Activated CD4-positive, alpha-beta T cell treated with anti-CD3 and anti-CD28 coated beads, Interleukin-2, amount 10 ng/mL, durations not matched to agents 24 days and 14 days (primary cell): ENCODE results near the gene GPHN. TPM values are rescaled to one million over a fixed set of nuclear protein-coding genes. Genes with fewer than 3 reads are reported as not detected.
A peak's percentile ranks its signal among the peaks of the same experiment; 100 is the strongest.

Experiments
- DNase-seq: peaks from one replicate; pipeline ENCODE4 v3.0.0; 2022
- H3K27ac Mint-ChIP-seq: one replicate; pipeline ENCODE4 v1.8.0; 2022; ENCODE audit warnings: mild to moderate bottlenecking, mixed read lengths
- H3K27me3 Mint-ChIP-seq: one replicate; pipeline ENCODE4 v1.8.0; 2022; ENCODE audit warnings: mixed read lengths
- H3K36me3 Mint-ChIP-seq: one replicate; pipeline ENCODE4 v1.8.0; 2022; ENCODE audit warnings: low read depth, mild to moderate bottlenecking, mixed read lengths
- H3K4me1 Mint-ChIP-seq: one replicate; pipeline ENCODE4 v1.8.0; 2021; ENCODE audit warnings: mixed read lengths
- H3K4me3 Mint-ChIP-seq: one replicate; pipeline ENCODE4 v1.8.0; 2022; ENCODE audit warnings: mild to moderate bottlenecking, moderate library complexity, mixed read lengths
- H3K9me3 Mint-ChIP-seq: one replicate; pipeline ENCODE4 v1.8.0; 2021; ENCODE audit warnings: mixed read lengths
- intact Hi-C: fragments of 100-400 bp; cut with micrococcal nuclease; formaldehyde crosslinking; loops from one replicate; pipeline ENCODE4 v1.15.1; 2023
- total RNA-seq: library from RNA; stranded (reverse); gene quantifications from 2 replicates; pipeline ENCODE4 v1.2.3, GENCODE V29; 2022

The GPHN gene
- total RNA-seq, 1 donor from 2014 or later: 44.4 TPM

- no peak for DNase-seq
- Mint-ChIP-seq H3K4me3 (no peak overlapping the region), H3K36me3 (no peaks in the 10 kb centered on the region), H3K4me1 (no peaks in the 10 kb centered on the region), H3K27ac (no peak overlapping the region), H3K27me3 (no peaks in the 10 kb centered on the region), H3K9me3 (no peaks in the 10 kb centered on the region)
- intact Hi-C loops: no loop called here
Observed at GRCh38 chr14:67077921-67078320, 570.0 kb downstream of the GPHN start.

- Mint-ChIP-seq H3K9me3 (peaks cover 5% of the 10 kb centered on the region), H3K4me1 (no peaks in the 10 kb centered on the region)
Observed at GRCh38 chr14:67079846-67080245, 571.9 kb downstream of the GPHN start.

DNA sequence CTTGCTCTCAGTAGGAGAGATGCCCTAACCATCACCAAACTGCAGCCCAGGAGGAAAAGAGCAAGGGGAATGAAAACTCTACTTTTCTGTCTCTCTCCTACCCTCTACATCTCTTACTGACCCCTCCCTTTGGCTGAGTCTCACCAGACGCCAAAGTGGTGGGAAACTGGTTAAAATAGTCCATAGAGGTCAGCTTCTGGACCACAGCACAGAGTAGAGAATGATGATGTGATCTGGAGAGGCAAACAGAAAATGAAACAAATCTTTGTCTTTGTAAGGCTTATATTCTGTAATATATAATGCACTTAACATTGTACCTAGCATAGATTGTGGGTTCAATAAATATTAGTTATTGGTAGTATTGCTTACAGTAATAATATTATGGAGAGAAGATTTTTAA is 600.3 kb downstream of the GPHN start:
- DNase-seq: no peak
- Mint-ChIP-seq H3K9me3 (peaks cover 20% of the 10 kb centered on the region), H3K4me3 (no peak overlapping the region), H3K4me1 (no peaks in the 10 kb centered on the region), H3K27ac (no peak overlapping the region), H3K27me3 (no peaks in the 10 kb centered on the region), H3K36me3 (peaks cover 9% of the 10 kb centered on the region)
- intact Hi-C loops: no loop called here

More at GRCh38 chr14:67079846-67080245, 571.9 kb downstream of the GPHN start:
- no peak for DNase-seq
- intact Hi-C loops: no loop called here
- no peaks in the 10 kb centered on the region for H3K36me3 Mint-ChIP-seq
- no peaks in the 10 kb centered on the region for H3K27me3 Mint-ChIP-seq
- no peak overlapping the region for H3K4me3 Mint-ChIP-seq
- H3K27ac Mint-ChIP-seq: no peak overlapping the region

DNA sequence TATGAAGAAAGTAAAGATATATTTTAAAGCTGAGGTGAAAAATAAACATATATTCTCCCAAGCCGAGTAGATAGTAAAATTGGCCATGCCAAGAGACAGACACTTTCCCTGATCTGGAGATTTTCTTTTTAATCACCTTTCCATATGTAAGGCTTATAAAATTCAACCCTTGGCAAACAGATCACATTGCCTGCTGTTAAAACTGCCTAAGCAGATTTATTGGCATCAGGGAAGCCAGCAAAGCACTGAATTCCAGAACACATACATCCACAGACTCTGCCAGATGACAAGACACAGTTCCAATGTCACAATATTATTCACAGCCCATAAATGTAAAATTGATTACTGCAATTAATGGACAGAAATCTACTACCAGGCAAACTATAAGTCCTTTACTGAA is 603.1 kb downstream of the GPHN start:
- no peaks in the 10 kb centered on the region for H3K4me1 Mint-ChIP-seq
- intact Hi-C loops: no loop called here

GRCh38 chr14:67112344-67112743 is 604.4 kb downstream of the GPHN start:
- H3K27me3 Mint-ChIP-seq: no peaks in the 10 kb centered on the region
- no peak for DNase-seq
- no peak overlapping the region for H3K27ac Mint-ChIP-seq
- intact Hi-C loops: no loop called here
- H3K36me3 Mint-ChIP-seq: no peaks in the 10 kb centered on the region
- H3K9me3 Mint-ChIP-seq: no peaks in the 10 kb centered on the region
- H3K4me3 Mint-ChIP-seq: no peak overlapping the region
- no peaks in the 10 kb centered on the region for H3K4me1 Mint-ChIP-seq

More for the DNA sequence above, 603.1 kb downstream of the GPHN start:
- H3K36me3 Mint-ChIP-seq: peaks cover 1% of the 10 kb centered on the region
- no peak for DNase-seq
- peaks cover 8% of the 10 kb centered on the region for H3K9me3 Mint-ChIP-seq
- H3K4me3 Mint-ChIP-seq: no peak overlapping the region
- no peak overlapping the region for H3K27ac Mint-ChIP-seq
- H3K27me3 Mint-ChIP-seq: no peaks in the 10 kb centered on the region

DNA sequence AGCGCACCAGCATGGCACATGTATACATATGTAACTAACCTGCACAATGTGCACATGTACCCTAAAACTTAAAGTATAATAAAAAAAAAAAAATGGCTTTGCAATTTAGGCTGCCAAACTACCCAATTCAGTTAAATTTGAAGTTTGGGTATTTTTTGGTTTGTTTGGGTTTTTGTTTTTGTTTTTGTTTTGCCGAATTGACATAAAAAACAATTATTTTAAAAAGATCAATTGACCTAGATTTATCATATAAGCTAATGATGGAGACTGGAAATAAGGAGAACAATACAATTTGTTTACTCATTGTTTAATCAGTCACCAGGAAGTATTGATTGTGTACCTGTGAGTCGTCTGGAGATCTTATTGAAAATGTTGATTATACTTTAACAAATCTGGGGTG is 619.2 kb downstream of the GPHN start:
- Mint-ChIP-seq H3K4me1 (no peaks in the 10 kb centered on the region), H3K27ac (no peak overlapping the region), H3K36me3 (peaks cover 11% of the 10 kb centered on the region), H3K4me3 (no peak overlapping the region), H3K9me3 (peaks cover 5% of the 10 kb centered on the region), H3K27me3 (no peaks in the 10 kb centered on the region)
- intact Hi-C loops: no loop called here
- no peak for DNase-seq

- peaks cover 5% of the 10 kb centered on the region for H3K9me3 Mint-ChIP-seq
- H3K4me3 Mint-ChIP-seq: no peak overlapping the region
- no peaks in the 10 kb centered on the region for H3K27me3 Mint-ChIP-seq
- DNase-seq: no peak
- intact Hi-C loops: no loop called here
- H3K4me1 Mint-ChIP-seq: peaks cover 6% of the 10 kb centered on the region
- H3K27ac Mint-ChIP-seq: no peak overlapping the region
- peaks cover 10% of the 10 kb centered on the region for H3K36me3 Mint-ChIP-seq
Observed at GRCh38 chr14:67129768-67130167, 621.8 kb downstream of the GPHN start.

DNA sequence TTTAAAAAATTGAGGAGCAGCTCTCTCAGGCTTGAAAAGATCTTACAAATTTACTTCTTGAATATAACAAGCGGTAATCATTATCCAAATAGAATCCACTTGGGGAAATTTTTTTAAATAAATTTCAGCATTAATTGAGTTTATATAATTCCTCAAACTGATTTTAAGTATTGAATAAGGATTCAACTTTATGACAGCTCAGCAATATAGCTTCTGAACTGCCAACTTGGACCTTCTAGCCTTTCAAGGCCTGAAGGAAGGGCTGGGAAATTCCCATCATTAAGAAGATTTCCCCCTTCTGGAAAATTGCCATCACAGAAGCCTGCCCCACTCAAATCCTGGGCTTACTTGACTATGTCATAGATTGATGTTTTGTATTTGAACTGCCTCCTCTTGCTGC is 623.7 kb downstream of the GPHN start:
- H3K36me3 Mint-ChIP-seq: peaks cover 8% of the 10 kb centered on the region
- H3K4me3 Mint-ChIP-seq: no peak overlapping the region
- intact Hi-C loops: no loop called here
- peaks cover 4% of the 10 kb centered on the region for H3K9me3 Mint-ChIP-seq
- no peak overlapping the region for H3K27ac Mint-ChIP-seq
- peaks cover 8% of the 10 kb centered on the region for H3K4me1 Mint-ChIP-seq
- H3K27me3 Mint-ChIP-seq: no peaks in the 10 kb centered on the region
- DNase-seq: no peak

DNA sequence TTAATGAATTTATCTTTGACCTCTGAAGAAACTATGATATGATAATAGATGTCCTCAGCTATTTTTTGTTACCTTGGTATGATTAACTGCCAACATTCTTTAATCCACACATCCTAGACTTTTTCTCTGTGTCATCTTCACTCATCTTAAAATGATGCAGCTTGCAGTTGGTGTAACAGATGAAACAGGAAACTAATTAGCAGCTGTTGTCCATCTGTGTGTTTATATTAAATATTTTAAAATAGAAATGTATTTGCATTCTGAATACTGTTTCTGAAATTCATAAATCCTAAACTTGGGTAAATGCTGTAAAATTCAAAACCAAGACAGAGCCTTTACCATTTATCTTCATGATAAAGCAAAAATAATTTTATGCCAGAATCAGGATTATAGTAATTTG is 625.2 kb downstream of the GPHN start:
- DNase-seq: no peak
- H3K9me3 Mint-ChIP-seq: peaks cover 4% of the 10 kb centered on the region
- intact Hi-C loops: no loop called here
- H3K36me3 Mint-ChIP-seq: peaks cover 8% of the 10 kb centered on the region
- H3K4me3 Mint-ChIP-seq: no peak overlapping the region
- no peaks in the 10 kb centered on the region for H3K27me3 Mint-ChIP-seq
- peaks cover 8% of the 10 kb centered on the region for H3K4me1 Mint-ChIP-seq
- H3K27ac Mint-ChIP-seq: no peak overlapping the region

GRCh38 chr14:67133595-67134441 is 625.9 kb downstream of the GPHN start:
- Mint-ChIP-seq H3K27me3 (no peaks in the 10 kb centered on the region), H3K4me3 (no peak overlapping the region), H3K9me3 (peaks cover 4% of the 10 kb centered on the region), H3K36me3 (peaks cover 8% of the 10 kb centered on the region), H3K27ac (peak overlapping the region; percentile 85), H3K4me1 (peaks cover 8% of the 10 kb centered on the region)
- intact Hi-C loops: loop anchor here (1.0 kb wide), 2 partner anchors 55 to 627 kb away; partner anchors contain the start of gene GARIN2
- no peak for DNase-seq

DNA sequence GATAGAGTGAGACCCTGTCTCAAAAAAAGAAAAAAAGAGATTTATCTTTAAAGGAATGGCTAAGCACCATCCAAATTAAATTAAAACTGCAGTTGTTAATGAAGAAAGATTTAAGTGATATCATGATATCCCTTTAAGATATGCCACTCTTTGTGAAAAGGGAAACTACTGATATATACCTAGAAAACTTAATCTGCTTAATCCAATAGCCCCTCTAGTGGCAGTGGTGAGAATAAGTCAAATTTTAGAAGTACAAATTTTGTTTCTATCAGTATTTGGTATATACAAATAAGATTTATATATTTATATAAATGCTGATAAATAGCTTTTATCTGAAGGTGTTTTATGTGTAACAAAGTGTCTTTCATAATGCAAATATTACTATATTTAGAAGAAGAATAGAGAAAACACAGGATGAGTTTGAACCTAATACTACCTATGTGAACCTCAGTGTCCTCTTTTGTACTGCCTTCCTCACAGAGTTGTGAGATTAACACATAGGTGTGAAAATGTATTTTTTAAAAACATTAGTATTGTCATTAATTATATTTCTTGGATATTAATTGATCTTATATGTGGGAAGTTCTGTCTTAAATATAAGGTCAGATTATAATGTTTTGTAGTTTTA is 629.9 kb downstream of the GPHN start:
- H3K36me3 Mint-ChIP-seq: peaks cover 3% of the 10 kb centered on the region
- DNase-seq: no peak
- H3K27ac Mint-ChIP-seq: no peak overlapping the region
- peaks cover 4% of the 10 kb centered on the region for H3K9me3 Mint-ChIP-seq
- H3K27me3 Mint-ChIP-seq: no peaks in the 10 kb centered on the region
- peaks cover 8% of the 10 kb centered on the region for H3K4me1 Mint-ChIP-seq
- intact Hi-C loops: loop anchor here (1.0 to 5.0 kb wide), 2 partner anchors 514 to 531 kb away; no protein-coding TSS in a partner anchor
- no peak overlapping the region for H3K4me3 Mint-ChIP-seq

DNA sequence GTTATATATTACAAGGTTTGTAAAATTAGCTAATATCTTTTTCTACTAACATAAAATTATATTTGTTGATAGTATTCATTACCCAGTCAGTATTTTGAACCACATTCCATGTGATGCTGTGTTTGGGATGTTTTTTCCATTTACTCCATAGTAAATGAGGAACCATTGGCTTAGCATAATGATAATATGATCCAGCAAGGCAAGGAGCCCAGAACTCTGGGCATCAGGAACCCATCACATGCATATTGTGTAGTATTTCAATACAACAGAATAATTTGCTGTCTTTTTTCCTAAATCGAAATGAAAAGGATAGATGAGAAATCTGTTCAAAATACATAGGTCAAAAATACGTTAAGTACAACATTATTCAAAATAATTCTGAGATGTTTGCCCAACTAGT is 632.6 kb downstream of the GPHN start:
- no peaks in the 10 kb centered on the region for H3K27me3 Mint-ChIP-seq
- H3K4me1 Mint-ChIP-seq: peaks cover 2% of the 10 kb centered on the region
- H3K36me3 Mint-ChIP-seq: peaks cover 3% of the 10 kb centered on the region
- H3K27ac Mint-ChIP-seq: no peak overlapping the region
- H3K9me3 Mint-ChIP-seq: peaks cover 3% of the 10 kb centered on the region
- DNase-seq: no peak
- intact Hi-C loops: no loop called here
- H3K4me3 Mint-ChIP-seq: no peak overlapping the region

DNA sequence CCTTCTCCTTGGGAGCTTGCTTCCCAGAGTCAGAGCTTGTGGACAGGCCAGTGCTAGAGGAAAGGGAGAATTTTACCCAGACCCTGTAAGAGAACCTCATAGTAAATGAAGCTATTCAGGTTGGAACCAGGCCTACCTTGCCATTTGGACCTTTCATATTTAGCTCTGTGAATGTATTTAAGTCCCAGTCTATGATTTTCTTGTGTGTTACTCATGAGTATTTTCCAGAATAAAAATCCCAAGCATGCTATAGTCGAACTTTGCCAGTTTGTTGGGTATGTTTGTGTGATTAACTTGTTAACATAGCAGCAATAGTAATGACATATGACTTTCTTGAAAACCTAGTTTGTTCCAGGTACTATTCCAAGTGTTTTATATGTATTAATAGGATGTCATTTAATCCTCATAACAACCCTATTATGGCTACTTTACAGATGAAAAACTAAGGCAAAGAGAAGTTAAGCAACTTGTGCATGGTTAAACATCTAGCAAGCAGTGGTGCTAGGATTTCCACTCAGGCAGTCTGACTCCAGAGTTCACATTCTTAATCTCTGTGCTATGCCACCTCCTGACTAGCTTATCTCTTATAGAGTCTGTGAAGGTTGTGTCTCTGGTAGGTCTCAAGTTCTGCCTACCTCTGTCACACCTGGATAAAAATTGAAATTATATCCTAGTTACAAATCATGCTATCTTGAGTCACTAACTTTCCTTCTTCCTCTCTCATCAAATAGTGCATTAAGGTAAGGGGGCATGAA is 633.4 kb downstream of the GPHN start:
- intact Hi-C loops: no loop called here
- Mint-ChIP-seq H3K27me3 (no peaks in the 10 kb centered on the region), H3K36me3 (peaks cover 1% of the 10 kb centered on the region), H3K9me3 (no peaks in the 10 kb centered on the region), H3K4me3 (no peak overlapping the region), H3K4me1 (no peaks in the 10 kb centered on the region), H3K27ac (no peak overlapping the region)
- DNase-seq: no peak
